ENCODE results near the gene NUP214.
"Not testable (repeated sequence)": the region's sequence is repeated elsewhere in the genome, so short reads cannot be mapped to it uniquely, and the experiment has no call there.

The NUP214 gene

DNA sequence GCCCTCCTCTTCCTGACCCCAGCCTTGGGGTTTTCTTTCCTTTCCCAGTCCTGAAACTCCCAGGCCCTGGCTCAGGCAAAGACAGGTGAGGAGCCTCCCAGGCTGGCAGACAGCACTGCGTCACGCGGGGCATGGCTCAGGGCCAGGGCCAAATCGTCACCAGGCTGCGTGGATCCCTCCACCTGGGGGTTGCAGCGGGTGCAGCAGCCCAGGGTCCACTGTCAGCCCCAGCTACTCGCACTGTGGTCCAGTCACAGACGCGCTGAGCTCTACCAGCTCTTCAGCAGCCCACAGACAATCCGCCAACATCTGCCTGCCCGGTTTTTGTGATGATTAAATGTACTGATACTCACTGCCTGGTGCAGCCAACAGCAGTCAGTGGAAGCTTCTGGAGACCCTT lies 138.8 kb downstream of the NUP214 start:
- DNase-seq: no peak

DNA sequence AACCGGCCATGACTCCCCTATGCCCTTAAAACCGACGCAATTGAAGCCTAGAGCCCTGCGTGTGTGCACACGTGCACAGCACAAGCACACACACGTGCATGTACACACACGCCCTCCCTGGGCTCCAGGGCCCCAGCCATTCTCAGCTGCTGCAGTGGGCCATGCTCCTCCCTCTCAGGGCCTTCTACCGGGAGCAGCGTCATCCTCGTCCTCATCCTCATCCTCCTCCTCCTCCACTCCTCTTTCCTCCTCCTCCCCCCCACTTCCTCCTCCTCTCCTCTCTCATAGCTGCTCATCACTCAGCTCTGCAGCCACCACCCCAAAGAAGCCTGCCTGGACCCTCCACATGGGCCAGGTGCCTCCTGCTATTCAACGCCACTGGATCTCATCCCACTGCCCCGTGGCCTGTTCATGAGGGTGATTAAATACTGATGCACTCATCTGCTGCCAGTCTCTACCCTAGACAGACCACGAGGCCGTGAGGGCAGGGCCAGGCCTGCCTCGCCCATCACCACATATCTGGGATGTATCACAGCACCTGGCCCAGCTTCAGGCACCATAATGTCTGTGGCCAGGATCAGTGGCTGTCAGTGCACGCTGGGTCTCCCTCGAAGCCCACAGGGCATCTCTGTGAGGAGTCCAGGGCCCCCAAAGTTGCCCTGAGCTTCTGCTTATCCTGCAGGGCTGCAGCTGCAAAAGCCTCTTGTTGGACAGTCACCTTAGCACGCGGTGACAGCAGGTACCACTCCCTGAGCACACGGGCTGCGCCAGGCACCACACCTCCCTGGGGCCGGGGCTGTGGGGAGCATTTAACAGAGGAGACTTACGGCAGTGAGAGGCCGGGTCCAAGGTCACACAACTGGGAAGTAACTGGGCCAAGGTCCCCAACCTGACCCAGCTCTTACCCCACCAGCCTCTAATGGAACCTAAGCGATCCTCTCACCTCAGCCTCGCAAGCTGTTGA lies 141.2 kb downstream of the NUP214 start:
- no peak for DNase-seq

DNA sequence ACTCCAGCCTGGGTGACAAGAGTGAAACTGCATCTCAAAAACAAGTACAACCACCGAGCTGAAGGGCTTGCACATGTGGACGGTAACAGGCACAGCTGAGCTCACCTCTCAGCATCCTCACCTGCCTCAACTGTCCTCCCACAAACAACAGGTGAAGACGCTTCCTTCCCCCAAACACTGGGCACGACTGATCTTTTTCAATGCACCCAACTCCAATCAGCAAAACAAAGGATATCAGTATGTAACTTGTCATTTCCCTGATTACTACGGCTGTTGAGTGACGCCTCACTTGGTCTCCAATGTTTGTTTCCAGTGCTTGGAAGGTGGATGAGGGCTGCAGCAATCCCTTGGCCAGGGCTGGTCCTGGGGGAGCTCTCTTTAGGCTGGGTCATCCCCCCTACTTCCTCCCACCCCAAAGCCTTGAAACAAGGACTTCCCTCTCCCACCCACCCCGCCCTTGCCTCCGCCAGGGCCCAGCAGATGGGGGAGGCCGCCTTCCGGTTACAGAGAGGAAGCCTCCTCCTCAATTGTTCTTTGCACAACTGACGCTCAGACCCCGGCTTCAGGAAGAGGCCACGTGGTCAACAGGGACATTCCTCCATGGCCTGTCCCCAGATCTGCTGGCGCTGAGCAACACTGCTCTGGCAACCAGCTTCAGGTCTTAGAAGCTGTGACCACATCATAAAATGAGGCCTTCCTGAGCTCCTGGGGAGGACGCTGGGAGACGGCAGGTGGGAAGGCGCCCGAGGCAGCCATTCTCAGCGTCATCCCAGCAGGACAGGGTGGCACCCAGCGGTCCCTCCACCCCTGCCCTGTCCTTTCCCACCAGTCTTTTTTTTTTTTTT lies 145.0 kb downstream of the NUP214 start:
- no peak for DNase-seq

DNA sequence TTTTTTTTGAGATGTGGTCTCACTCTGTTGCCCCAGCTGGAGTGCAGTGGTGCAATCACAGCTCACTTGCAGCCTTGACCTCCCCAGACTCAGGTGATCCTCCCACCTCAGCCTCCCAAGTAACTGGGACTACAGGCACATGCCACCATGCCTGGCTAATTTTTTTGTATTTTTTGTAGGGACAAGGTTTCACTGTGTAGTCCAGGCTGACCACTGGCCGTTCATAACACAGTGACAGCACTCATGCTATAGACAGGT lies 145.6 kb downstream of the NUP214 start:
- not testable (repeated sequence) for DNase-seq

DNA sequence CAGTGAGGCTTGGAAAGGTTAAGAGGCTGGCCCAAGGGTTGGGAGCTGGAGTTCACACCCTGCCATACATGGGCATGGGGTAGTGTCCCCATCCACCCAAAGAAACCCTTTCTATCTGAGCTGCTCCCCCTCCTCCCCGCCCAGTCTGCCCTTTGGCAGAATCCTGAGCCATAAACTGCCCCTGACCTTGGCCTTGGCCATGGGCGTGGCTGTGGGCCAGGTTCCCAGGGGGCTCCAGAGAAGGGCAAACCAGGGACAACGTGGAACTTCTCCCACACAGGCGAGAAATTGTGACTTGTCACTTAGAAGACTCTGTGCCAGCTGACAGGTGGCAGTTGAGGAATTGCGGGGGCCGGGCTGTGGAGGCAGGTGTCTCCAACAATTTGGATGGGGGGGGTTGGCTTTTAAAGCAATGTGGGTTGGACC lies 146.1 kb downstream of the NUP214 start:
- DNase-seq: no peak

DNA sequence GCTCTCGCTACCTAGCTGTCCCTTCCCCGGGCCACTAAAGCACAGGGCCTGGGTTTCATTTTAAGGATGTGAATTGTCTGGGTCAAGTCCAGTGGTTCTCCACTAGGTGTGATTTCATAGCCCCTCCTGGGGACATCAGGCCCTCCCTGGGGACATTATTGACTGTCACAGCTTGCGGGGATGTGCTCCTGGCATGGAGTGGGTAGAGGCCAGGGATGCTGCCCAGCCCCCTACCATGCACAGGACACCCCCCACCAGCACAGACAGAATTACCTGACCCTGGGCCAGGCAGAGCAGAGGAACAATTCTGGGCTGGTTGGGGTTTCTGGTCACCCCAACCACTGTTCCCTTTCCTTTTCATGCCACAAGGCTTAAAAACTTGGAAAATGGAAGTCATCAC lies 146.8 kb downstream of the NUP214 start:
- DNase-seq: no peak

DNA sequence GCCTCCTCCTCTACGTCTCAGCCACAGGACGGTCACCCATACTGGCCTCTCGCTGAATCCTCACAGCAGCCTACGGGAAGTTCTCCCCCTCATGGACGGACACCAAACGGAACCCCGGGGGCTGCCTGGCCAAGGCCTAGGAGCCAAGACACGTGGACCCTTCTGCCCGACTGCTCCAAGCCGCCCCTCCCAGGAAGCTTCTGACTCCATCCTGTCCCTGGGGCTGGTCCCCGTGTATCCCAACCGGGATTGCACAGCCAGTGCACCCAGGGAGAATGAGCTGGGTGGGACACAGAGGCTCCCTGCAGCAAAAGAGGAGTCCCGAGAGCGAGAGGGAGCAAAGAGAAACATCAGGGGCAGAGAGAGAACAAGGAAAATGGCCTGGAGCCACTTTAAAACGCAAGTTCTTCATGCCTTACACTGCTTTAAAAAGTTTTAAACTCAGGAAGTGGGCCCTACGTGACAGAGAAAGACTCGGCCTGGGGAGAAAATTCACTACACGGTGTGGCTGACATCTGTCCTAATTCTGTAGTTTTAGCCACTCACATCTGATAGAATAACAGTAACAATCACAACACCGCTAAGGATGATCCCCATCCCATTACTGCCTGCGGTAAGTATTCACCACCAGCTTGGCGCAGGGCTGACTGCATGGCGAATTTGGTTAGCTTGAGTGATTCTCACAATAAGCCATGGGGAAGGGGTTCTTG lies 147.9 kb downstream of the NUP214 start:
- no peak for DNase-seq

DNA sequence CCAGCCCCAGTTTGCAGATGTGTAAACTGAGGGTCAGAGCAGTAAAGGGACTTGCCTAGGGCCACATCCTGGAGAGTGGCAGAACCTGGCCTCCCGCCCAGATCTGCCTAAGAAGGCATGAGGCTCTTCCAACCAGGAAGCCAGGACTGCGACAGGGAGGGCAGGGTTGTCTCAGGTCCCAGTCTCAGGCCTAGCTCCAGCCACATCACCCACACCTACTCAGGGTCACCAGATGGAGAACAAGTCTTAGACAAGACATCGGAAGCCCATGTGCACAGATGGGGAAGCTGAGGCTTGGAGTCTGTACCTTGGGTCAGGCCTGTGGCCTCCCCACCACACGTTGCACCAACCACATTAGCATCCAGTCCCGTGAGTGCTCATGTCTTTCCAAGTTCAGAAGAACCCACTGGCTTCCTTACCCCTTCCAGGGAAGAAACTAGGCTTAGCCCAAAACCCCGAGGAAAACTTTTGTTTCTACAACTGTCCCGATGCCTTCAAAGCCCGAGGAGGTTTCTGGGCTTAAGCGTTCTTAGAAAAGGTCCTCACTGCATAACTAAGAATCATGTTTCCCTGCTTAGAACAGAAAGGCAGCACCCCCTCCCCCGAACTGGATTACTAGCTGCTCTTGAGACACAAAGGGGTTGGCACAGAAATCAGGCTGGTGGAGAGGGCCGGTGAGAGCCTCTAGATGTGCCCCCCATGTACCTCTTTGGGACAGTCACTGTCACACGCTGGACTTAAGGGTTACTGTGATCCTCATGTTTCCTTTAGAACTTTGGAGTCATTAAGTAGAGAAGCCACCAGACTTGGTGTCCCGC lies 148.7 kb downstream of the NUP214 start:
- no peak for DNase-seq

DNA sequence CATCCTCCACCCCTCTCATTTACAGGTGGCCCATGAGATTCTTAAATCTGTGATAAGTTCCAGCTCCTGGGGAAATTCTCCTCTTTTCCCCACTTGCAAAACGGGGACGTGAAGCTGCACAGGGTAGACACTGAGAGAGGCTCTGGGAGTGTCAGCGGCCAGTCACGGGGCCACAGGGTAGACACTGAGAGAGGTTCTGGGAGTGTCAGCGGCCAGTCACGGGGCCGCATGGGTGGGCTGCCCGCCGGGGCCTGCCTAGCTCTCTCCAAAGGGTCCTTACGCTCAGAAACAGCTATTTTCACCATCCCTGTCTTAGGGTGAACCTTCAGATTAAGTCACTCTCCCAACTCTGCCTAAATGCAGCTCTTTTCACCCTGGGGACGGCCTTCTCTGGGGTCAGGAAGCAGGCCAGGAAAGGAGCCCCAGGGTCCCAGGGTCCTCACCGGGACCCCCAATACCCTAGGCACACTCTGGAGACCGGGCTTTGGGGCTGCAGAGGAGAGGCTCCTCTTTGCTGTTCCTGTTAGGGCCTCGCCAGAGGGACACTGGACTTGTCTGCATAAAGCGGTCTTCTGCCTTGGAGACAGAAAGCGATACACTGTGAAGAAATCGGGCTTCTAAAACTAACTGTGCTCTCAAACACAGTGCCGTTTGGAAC lies 149.4 kb downstream of the NUP214 start:
- DNase-seq: no peak

DNA sequence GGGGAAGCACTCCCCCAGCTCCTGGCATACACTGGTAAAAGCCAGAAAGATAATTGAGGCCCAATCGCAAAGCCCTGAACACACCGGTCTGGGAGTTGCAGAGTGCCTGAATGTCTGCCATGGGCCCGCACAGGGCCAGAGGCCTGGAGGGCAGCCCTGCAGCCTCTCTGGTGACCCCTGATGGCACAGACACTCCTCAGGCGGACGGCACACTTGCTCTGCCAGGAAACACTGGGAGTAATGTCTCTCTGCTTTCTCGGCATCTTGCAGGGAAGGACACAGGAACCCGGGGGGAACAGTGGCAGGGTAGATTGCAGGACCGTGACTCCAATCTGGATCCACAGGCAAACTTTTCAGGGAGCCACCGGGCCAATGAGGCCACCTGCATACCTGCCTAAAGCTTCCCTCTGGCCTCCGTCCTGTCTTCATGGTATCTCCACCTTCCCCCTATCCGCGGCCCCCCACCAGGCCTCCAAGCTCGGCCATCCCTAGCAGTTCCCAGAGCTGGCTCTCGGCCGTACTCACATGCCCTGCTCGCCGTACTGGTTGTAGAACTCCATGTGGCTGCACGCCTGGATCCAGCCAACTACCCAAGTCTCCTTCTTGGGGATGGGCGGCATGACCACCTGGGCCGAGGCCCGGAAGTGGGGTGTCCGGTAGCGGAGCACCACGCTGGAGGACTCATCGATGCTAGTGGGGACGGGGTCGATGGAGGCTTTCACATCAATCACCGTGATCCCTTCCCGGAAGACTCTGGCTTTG lies 150.1 kb downstream of the NUP214 start:
- no peak for DNase-seq

DNA sequence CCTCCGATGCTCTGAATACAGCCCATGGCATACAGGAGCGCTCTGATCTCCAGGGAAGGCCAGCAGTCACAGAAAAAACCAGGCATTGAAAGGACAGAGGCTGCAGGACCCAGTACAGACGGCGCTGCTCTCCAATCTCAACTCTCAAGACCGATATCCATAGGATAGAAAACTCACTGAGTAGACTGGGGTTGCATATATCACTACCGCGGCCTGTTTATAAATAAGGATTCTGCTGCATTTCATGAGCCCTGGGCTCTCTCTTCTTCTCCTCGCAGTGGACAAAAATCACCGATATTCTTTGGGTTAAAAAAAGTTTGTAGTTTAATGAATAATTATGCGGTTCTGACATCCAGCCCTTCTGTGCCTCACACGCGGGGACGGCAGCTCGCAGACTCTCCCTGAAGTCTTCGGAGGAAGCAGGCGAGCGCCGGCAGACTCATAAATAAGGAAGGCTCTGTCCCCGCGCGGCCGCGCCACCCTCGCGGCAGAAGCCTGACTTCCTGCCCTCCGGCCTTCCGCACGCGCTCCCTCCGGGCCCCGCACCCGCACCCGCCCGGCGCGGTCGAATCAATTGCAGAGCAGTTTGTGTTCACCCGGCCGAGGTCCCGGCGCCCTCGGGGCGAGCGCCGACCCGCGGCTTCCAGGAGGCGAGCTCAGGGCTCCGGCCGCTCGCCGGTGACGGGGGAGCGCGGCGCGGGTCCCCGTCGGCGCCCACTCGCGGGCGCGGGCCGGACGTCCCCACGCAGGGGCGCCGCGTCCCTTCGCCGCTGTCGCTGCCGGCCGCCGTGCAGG lies 150.9 kb downstream of the NUP214 start, which contains the start of gene FAM78A:
TSS of gene FAM78A (minus strand) at position 417 of the 795 bp plus-strand sequence. CDS start at position 86, 331 bp downstream.
- no peak for DNase-seq

DNA sequence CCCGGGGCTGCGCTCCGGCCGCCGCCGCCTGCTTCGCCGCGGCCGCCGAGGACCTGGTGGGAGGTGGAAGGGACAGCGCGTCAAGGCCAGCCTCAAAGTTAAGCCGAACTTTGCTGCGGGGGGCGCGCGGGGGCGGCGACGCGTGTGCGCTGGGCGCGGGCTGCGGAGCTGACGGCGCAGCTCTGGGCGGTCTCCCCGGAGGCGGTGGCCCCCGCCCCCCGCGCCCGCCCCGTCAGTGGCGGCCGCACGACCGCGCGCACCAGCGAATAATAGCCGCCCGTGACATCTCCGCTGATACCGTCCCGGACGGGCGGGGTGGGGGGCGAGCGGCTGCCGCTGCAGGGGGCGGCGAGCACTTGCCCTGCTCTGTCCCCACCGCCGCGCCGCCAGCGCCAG lies 151.5 kb downstream of the NUP214 start:
- DNase-seq: no peak

DNA sequence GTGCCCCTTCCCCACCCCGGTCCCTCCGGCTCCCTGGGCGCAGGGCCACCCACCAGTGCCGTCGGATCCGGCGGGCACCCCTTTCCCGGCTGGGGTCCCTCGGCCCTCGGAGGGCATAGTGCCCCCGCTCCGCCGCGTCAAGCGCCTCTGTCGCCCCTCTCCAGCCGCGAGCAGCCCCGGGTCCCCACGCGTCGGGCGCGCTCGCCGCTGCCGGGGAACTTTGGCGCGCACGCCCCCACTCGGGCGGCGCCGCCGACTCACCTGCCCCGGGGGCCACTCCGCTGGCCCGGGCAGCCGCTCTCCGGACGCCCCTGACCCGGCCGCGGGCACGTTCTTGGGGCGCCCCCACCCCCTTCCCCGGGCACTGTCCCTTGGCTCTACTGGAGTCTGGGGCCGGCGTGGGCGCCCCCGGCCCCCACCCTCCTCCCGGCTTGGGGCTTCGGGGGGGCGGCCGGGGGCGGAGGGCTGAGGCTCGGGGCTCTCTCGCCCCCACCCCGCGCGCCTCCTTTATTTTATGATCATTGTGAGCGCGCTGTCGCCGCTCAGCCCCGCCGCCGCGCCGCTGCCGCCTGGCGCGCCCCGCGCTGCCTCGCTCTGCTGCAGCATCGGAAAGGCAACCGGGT lies 152.0 kb downstream of the NUP214 start:
- no peak for DNase-seq

DNA sequence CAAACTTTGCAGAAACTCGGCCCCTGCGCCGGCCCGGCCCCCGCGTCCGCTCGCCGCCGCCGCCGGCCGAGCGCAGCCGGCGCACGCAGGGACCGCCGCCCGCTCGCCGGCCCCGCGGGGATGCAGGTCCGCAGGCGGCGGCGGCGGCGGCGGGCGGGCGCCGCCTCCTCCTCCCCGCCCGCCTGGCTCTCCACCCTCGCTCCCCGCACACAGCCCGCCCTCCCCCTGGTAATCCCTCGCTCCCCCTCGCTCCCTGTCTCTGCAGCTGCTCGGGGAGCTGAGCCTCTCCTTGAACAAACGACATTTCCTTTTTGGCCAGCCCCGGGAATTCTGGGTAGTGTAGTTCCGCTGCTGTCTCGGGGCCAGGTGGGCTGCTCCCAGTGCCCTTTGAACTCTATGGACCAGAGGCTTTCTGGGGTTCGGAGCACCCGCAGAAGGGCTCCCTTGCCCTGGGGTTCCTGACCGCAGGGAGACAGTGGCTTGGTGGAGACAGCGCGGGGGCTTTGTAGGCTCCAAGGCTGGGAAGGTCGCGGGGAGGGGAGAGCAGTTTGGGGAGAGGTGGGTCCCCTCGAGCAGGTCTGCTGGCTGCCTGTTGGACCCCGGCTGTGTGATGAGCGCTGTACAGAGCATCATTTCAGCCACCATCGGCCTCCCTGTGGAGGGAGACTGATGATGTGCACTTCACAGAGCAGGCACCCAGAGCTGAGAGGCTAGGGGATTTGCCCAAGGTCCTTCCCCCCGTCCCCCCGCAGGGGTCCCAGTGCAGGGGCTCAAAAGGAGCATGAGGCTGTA lies 152.7 kb downstream of the NUP214 start:
- DNase-seq: peak; percentile 76

DNA sequence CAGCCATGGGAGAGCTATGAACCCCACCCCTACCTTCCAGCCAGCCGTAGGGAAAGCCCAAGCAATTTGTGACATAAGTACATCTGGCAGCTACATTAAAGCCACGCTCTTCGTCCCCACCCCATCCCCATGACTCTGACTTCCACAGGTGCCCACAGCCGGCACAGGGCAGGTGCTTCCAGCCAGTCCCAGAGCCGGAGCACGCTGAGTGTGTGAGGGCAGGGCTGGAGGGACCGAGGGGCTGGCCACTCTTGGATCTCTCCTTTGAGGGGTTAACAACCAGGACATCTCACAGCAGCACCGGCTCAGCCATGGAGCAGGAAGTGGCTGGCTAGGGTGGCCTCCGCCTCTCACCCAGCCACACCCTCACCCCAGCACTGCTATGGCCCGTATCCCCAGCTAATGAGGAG lies 153.3 kb downstream of the NUP214 start:
- DNase-seq: no peak

DNA sequence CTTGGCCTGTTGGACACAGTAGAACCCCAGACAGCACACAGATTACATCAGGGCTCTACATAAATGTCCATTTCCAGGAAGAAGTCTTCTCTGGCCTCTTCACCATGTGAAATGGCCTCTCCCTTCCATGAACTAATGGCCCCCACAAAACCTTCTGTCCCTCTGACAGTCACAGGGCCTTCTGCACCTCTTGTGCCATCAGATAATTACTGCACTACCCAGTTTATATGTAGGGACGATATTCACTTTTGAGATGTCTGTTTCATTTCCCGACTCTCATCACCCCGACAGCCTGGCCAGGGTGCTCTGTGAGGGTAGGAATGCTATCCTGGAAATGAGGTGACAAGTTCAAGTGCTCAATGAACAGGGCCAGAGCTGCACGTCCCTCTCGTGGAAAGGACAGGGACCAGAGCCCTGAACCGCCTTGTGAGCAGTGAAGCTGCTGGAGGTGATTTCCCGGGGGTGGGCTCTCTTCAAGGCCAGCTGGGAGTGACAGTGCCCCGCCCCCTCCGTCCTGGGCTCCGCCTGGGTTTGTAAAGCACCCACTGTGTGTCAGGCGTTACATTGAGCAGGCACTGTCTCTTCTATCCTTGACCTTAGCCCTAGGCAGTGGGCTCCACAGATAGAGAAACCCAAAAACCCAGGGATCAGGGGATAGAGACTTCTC lies 153.9 kb downstream of the NUP214 start:
- DNase-seq: no peak

DNA sequence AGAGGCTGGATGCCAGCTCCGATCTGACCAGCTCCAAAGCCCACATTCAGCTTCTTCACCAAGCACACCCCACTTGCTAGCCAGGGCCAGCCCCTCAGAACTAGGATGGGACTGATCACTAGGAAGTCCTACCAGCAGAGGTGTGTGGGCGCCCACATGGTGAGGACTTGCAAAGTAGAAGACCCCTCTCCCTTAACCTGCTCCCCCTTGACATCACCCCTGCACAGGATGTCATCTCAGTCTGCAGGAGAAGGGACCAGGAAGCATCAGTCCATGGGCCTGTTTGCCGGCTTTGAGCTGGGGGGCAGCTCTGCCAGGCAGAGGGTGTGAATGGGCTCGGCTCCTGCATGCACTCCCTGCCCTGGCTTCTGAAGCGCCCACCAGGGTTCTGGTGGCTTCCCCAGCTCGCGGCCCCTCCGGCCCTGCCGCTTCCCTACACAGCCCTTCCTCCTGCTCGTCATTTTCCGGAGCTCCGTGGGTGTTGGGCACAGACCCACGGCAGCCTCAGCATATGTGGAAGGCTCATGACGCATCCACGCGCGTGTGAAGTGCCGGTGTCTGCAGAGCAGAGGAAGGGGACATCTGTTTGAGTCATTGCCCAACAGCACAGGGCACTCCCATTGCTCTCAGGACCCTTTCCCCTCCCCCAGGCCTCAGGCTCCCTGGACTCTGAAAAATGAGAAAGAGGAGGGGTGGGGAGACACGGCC lies 154.6 kb downstream of the NUP214 start:
- no peak for DNase-seq

DNA sequence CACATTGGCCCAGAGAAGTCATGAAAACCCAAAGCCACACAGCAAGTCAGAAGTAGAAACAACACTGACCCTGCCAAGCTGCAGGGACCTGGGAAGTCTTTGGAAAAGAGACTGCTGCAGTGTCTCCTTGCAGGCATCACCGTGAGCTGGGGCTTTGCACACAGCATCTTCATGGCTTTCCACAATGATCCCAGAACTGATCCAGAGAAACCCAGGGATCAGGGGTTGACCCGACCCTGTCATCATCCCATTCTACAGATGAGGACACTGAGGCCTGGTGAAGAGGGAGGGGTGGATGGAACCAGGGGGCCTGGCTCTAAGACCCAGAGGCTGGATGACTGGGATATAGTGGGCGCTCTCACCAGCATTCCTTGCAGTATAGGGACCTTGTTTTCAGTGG lies 155.3 kb downstream of the NUP214 start:
- no peak for DNase-seq

Data from EL (cell line).